ENCODE data around the gene ATF7. TPM values are rescaled to one million over a fixed set of nuclear protein-coding genes. Genes with fewer than 3 reads are reported as not detected.
A peak's percentile ranks its signal among the peaks of the same experiment; 100 is the strongest.

Gene ATF7
- 23.0 and 31.5 TPM in 2 replicates for total RNA-seq

DNA sequence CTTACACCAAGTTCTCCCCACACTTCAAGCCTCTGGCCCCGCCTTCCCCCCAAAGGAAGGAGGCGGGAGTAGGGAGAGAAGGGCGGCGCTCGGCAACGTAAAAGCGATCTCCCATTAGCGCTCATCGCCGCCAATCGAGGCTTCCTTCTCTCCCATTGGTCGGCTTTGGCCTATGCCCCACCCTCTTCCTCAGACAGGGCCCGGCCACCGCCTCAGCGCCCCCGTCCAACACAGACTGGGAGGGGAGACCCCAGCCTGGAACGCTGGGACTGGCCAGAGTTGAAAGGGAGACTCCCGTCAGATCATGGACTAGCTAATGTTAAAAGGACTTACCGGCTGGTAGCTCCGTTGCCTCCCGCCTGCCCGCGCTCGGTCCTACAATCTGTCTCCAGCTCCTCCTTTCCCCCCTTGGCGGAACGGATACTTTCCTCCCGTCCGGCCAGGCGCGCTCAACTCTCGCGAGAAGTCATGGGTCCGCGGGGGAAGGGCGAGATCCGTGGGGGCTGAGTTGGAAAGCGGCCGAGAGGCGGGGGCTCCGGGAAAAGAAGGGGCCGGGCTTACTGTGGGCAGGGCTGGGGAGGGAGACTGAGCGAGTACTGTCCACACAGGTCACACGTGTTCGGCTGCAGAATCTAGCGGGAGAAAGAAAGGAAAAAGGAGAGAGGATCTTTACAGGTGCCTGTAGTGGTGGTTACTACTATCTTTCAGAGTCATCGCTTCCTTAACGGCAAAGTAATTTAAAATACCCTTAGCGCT lies at the start of gene ATF7:
ATF7 (minus strand) TSS at position 437 of the 756 bp plus-strand sequence. CDS start 25,382 bp downstream, outside the sequence.
- Mint-ChIP-seq H3K4me1 (peaks cover 29% of the 10 kb centered on the region), H3K27me3 (peaks cover 4% of the 10 kb centered on the region), H3K27ac (peak within 1 kb of the TSS; percentile 88), H3K9me3 (no peaks in the 10 kb centered on the region), H3K4me3 (peak within 1 kb of the TSS; percentile 99), H3K36me3 (ENCODE audit: low read depth) (no peaks in the 10 kb centered on the region)
- intact Hi-C loops (cut with micrococcal nuclease), result loop anchor here (1.0 to 5.0 kb wide), 6 partner anchors 50 to 246 kb away; partner anchors contain the start of genes ATP5MC2, SP1 and TARBP2
- peak; percentile 100 for DNase-seq

DNA sequence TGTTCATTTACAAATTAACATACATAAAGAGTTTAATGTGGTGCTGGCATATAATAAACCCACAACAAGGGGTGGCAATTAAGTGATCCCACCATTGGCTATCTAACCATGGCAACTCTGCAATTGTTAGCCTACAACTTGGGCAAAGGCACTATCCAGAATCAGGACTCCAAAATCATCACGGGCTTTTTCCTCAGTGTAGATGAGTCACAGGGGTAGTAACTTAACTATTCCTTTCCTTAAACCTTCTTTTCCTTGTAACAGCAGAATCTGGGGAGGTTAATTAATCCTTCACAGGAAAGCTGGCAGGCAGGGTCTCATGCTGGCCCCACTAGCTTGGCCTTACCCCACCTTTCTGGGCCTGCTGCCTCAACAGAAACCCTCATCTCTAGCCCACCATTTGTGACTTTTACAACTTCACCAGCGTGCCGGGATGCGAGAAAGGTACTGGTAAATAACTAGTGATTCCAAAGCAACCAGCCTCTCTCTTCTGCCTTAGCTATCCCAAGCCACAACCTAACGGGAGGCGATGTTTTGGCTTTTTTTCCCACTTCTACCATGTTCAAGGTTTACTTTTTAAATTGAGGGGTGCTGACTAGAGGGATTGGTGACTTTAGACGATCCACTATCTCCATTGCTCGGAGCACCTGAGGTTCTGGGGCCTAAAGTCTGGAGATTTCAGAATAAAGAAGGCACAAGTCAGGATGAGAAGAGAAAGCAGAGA lies 49.0 kb upstream of the ATF7 start:
- intact Hi-C loops (cut with micrococcal nuclease), result no loop called here

DNA sequence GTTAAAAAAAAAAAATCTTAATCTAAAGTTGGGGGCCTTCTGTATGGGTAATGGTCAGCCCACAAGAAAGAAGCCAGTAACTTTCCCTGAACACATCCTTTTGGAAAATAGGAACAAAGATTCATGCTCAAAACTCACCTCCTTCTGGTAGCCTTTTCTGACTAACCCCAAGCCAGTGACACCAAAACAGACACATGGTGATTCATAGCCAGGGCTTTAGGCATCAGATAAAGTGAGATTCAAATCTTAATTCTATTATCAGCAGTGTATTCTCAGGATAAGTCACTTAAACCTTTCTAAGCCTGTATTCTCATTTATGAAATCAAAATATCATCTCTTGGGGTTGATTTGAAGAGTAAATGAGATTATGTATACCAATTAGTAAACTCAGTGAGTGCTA lies 44.8 kb upstream of the ATF7 start:
- intact Hi-C loops (cut with micrococcal nuclease), result no loop called here
- Mint-ChIP-seq H3K9me3 (no peaks in the 10 kb centered on the region), H3K27me3 (peaks cover 1% of the 10 kb centered on the region), H3K4me1 (peaks cover 24% of the 10 kb centered on the region), H3K36me3 (ENCODE audit: low read depth) (peaks cover 72% of the 10 kb centered on the region), H3K27ac (no peak overlapping the region), H3K4me3 (no peak overlapping the region)
- DNase-seq, result no peak

More for the DNA sequence above, 49.0 kb upstream of the ATF7 start:
- H3K27ac Mint-ChIP-seq, result peak overlapping the region; percentile 99
- DNase-seq, result peak; percentile 60
- H3K36me3 Mint-ChIP-seq (ENCODE audit: low read depth), result peaks cover 47% of the 10 kb centered on the region
- H3K27me3 Mint-ChIP-seq, result peaks cover 30% of the 10 kb centered on the region
- H3K4me3 Mint-ChIP-seq, result peak overlapping the region; percentile 100
- no peaks in the 10 kb centered on the region for H3K9me3 Mint-ChIP-seq
- peaks cover 24% of the 10 kb centered on the region for H3K4me1 Mint-ChIP-seq

GRCh38 chr12:53670308-53670707 lies 44.1 kb upstream of the ATF7 start:
- Mint-ChIP-seq H3K4me3 (no peak overlapping the region), H3K27ac (no peak overlapping the region), H3K27me3 (no peaks in the 10 kb centered on the region), H3K4me1 (peaks cover 24% of the 10 kb centered on the region), H3K36me3 (ENCODE audit: low read depth) (peaks cover 71% of the 10 kb centered on the region), H3K9me3 (no peaks in the 10 kb centered on the region)
- DNase-seq, result no peak
- intact Hi-C loops (cut with micrococcal nuclease), result no loop called here

GRCh38 chr12:53667080-53667479 lies 40.9 kb upstream of the ATF7 start:
- peaks cover 68% of the 10 kb centered on the region for H3K36me3 Mint-ChIP-seq (ENCODE audit: low read depth)
- no peak overlapping the region for H3K27ac Mint-ChIP-seq
- intact Hi-C loops (cut with micrococcal nuclease), result no loop called here

GRCh38 chr12:53664936-53665335 lies 38.8 kb upstream of the ATF7 start:
- Mint-ChIP-seq H3K4me3 (no peak overlapping the region), H3K4me1 (peaks cover 7% of the 10 kb centered on the region), H3K27me3 (no peaks in the 10 kb centered on the region), H3K27ac (no peak overlapping the region), H3K9me3 (no peaks in the 10 kb centered on the region), H3K36me3 (ENCODE audit: low read depth) (peaks cover 58% of the 10 kb centered on the region)
- intact Hi-C loops (cut with micrococcal nuclease), result no loop called here
- no peak for DNase-seq

More at GRCh38 chr12:53667080-53667479, 40.9 kb upstream of the ATF7 start:
- Mint-ChIP-seq H3K4me1 (peaks cover 8% of the 10 kb centered on the region), H3K4me3 (no peak overlapping the region), H3K27me3 (no peaks in the 10 kb centered on the region), H3K9me3 (no peaks in the 10 kb centered on the region)
- DNase-seq, result no peak

- Mint-ChIP-seq H3K27ac (no peak overlapping the region), H3K36me3 (ENCODE audit: low read depth) (peaks cover 51% of the 10 kb centered on the region), H3K4me3 (no peak overlapping the region), H3K27me3 (no peaks in the 10 kb centered on the region), H3K9me3 (no peaks in the 10 kb centered on the region), H3K4me1 (peaks cover 2% of the 10 kb centered on the region)
- DNase-seq, result no peak
- intact Hi-C loops (cut with micrococcal nuclease), result no loop called here
These were observed 38.0 kb upstream of the ATF7 start for GRCh38 chr12:53664191-53664590.

GRCh38 chr12:53660041-53660440 lies 33.9 kb upstream of the ATF7 start:
- Mint-ChIP-seq H3K4me1 (peaks cover 2% of the 10 kb centered on the region), H3K27me3 (no peaks in the 10 kb centered on the region), H3K27ac (no peak overlapping the region), H3K36me3 (ENCODE audit: low read depth) (peaks cover 26% of the 10 kb centered on the region), H3K9me3 (no peaks in the 10 kb centered on the region), H3K4me3 (no peak overlapping the region)
- intact Hi-C loops (cut with micrococcal nuclease), result no loop called here
- DNase-seq, result no peak

GRCh38 chr12:53659571-53659981 lies 33.4 kb upstream of the ATF7 start:
- no peak overlapping the region for H3K27ac Mint-ChIP-seq
- intact Hi-C loops (cut with micrococcal nuclease), result no loop called here
- H3K4me1 Mint-ChIP-seq, result peaks cover 2% of the 10 kb centered on the region
- no peaks in the 10 kb centered on the region for H3K27me3 Mint-ChIP-seq
- no peaks in the 10 kb centered on the region for H3K9me3 Mint-ChIP-seq
- H3K4me3 Mint-ChIP-seq, result no peak overlapping the region
- DNase-seq, result no peak
- H3K36me3 Mint-ChIP-seq (ENCODE audit: low read depth), result peaks cover 21% of the 10 kb centered on the region

GRCh38 chr12:53659011-53659551 lies 32.9 kb upstream of the ATF7 start:
- DNase-seq, result no peak
- no peak overlapping the region for H3K4me3 Mint-ChIP-seq
- intact Hi-C loops (cut with micrococcal nuclease), result no loop called here
- no peak overlapping the region for H3K27ac Mint-ChIP-seq
- H3K4me1 Mint-ChIP-seq, result peaks cover 2% of the 10 kb centered on the region
- H3K27me3 Mint-ChIP-seq, result no peaks in the 10 kb centered on the region
- H3K9me3 Mint-ChIP-seq, result no peaks in the 10 kb centered on the region
- peaks cover 17% of the 10 kb centered on the region for H3K36me3 Mint-ChIP-seq (ENCODE audit: low read depth)

DNA sequence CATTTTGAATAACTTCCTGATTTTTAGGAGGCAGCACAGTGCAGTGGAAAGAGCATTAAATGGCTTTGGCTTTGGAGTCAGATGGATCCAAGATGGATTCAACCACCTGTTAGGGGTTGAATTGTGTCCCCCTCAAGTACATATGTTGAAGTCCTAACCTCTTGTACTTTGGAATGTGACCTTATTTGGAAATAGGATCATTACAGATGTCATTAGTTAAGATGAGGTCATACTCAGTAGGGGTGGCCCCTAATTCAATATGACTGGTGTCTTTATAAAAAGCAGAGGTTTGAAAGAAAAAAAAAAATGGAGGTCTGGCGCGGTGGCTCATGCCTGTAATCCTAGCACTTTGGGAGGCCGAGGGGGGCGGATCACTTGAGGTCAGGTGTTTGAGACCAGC lies 30.9 kb upstream of the ATF7 start:
- peaks cover 6% of the 10 kb centered on the region for H3K36me3 Mint-ChIP-seq (ENCODE audit: low read depth)
- intact Hi-C loops (cut with micrococcal nuclease), result no loop called here

DNA sequence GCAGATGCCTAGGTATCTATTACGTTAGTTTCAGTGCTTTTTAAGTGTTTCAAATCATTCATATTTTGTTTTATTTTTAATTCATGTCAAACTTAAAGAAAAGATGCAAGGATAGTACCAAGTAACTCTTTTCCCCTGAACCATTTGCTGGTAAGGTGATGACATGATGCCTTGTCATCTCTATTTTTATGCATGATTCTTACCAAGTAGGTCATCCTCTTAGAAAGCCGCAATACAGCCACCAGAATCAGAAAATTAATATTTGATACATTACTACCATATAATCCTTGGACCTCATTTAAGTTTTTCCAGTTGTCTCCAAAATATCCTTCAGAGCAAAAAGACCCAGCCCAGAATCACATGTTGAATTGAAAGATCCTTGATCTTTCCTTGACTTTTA lies 27.4 kb upstream of the ATF7 start:
- no peaks in the 10 kb centered on the region for H3K9me3 Mint-ChIP-seq

More for the DNA sequence above, 30.9 kb upstream of the ATF7 start:
- Mint-ChIP-seq H3K27ac (no peak overlapping the region), H3K27me3 (no peaks in the 10 kb centered on the region), H3K4me3 (no peak overlapping the region), H3K4me1 (no peaks in the 10 kb centered on the region), H3K9me3 (no peaks in the 10 kb centered on the region)
- DNase-seq, result no peak

GRCh38 chr12:53652366-53652765 lies 26.2 kb upstream of the ATF7 start:
- Mint-ChIP-seq H3K4me1 (no peaks in the 10 kb centered on the region), H3K9me3 (no peaks in the 10 kb centered on the region), H3K36me3 (ENCODE audit: low read depth) (no peaks in the 10 kb centered on the region), H3K27me3 (no peaks in the 10 kb centered on the region), H3K27ac (no peak overlapping the region), H3K4me3 (no peak overlapping the region)
- no peak for DNase-seq
- intact Hi-C loops (cut with micrococcal nuclease), result no loop called here

More for the DNA sequence above, 27.4 kb upstream of the ATF7 start:
- no peak overlapping the region for H3K27ac Mint-ChIP-seq
- H3K4me1 Mint-ChIP-seq, result no peaks in the 10 kb centered on the region
- H3K4me3 Mint-ChIP-seq, result no peak overlapping the region
- intact Hi-C loops (cut with micrococcal nuclease), result no loop called here
- no peak for DNase-seq
- no peaks in the 10 kb centered on the region for H3K36me3 Mint-ChIP-seq (ENCODE audit: low read depth)
- no peaks in the 10 kb centered on the region for H3K27me3 Mint-ChIP-seq

DNA sequence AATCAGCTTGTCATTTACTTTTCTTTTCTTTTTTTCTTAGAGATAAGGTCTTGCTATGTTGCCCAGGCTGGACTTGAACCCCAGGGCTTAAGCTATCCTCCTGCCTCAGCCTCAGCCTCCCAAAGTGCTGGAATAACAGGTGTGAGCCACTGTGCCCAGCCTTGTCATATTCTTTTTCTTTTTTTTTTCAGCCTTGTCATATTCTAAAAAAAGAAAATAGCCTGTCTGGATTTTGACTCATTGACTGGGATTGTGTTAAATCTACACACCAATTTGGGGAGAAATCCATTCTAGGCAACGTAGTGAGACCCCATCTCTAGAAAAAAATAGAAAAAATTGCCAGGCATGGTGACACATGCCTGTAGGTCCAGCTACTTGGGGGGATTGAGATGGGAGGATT lies 25.6 kb upstream of the ATF7 start:
- no peak for DNase-seq
- no peaks in the 10 kb centered on the region for H3K36me3 Mint-ChIP-seq (ENCODE audit: low read depth)
- H3K9me3 Mint-ChIP-seq, result no peaks in the 10 kb centered on the region
- H3K4me1 Mint-ChIP-seq, result no peaks in the 10 kb centered on the region
- H3K4me3 Mint-ChIP-seq, result no peak overlapping the region
- intact Hi-C loops (cut with micrococcal nuclease), result no loop called here
- H3K27ac Mint-ChIP-seq, result no peak overlapping the region
- H3K27me3 Mint-ChIP-seq, result no peaks in the 10 kb centered on the region

Measured in activated CD4-positive, alpha-beta T cell treated with anti-CD3 and anti-CD28 coated beads, Interleukin-2, amount 10 ng/mL, durations not matched to agents 24 days and 14 days (primary cell).